Hepatic stellate cell (primary cell): ENCODE data around the gene AMTN.

ENCODE experiments used
- DNase-seq: peaks from one replicate; pipeline ENCODE4 v3.0.0; 2011; ENCODE audit warnings: low spot score

The AMTN gene

GRCh38 chr4:70559924-70560323 is 41.6 kb downstream of the AMTN start:
- DNase-seq, result no peak

- DNase-seq, result no peak
These were observed 45.7 kb downstream of the AMTN start for GRCh38 chr4:70564033-70564432.

GRCh38 chr4:70570796-70571195 is 52.4 kb downstream of the AMTN start:
- no peak for DNase-seq

GRCh38 chr4:70571772-70572171 is 53.4 kb downstream of the AMTN start:
- no peak for DNase-seq

DNA sequence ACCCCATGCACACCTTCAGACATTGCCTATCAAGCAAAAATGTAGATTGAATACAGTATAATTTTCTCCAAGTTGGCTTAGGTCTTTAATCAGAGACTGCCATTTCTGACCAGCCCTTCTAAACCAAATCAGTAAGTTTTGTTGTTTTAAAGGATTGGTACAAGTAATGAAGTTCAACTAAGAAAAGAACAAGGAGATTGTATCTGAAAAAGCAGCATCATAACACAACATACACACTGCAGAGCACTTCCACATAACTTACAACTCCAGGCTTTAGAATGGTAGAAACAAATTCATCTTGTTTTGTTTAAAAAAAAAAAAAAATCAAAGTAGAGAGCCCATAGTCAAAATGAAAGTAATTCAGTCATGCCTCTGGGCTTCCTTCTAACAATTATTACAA is 57.6 kb downstream of the AMTN start:
- DNase-seq, result no peak

DNA sequence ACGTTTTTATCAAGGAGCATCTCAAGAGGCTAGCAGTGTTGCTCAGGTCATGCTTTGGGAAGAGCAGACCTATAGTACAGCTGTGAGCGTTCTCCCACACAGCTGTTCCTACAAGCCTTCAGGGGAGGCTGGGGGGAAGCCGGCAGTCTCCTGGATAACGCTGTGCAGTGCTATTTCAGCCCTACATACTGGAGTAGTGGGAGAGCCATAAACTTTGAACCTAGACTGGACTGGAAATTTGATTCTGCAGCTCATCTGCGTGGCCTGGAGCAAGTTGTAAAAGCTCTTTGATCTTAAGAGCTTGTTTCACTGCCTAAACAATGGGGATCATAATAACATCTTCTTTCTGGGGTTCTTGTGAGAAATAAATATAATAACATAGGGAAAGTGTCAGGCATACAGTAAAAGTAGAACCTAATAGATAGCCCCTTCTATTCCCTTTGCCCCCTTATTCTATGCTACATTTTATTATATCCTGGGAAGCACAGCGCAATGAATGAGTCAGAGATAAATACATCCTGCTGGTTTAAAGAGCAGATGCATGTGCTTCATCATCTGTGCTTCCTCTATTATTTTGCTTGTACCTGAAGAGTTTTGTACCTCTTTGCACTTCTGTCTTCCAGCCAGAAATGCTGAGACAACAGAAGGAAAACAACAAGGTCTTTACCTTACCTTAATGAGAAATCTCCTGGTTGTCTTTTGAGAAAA is 59.0 kb downstream of the AMTN start:
- DNase-seq, result no peak

DNA sequence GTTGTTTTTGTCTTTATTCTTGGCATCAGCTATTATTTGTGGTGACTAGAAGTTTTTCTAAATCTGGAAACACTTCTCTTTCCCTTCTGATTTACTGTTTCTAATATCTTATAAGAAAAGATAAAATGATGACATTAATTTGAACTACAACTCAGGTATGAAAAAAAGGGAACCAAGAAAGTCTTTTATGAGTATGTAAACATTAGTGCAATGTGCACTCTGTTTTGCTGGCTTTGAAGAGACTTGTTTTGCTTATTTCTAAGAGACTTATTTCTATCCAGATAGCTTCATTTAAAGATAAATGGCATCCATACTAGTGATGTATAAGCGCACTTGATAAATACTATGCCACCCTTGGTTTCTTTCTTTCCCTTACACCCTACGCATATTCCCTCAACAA is 63.6 kb downstream of the AMTN start:
- DNase-seq, result no peak
